Glutamatergic neuron (in vitro differentiated cells): ENCODE results near the gene UBR4. TPM values are rescaled to one million over a fixed set of nuclear protein-coding genes. Genes with fewer than 3 reads are reported as not detected.

Source experiments
- DNase-seq: peaks from one replicate; pipeline ENCODE4 v3.0.0; 2022
- H3K27ac Mint-ChIP-seq: one replicate; pipeline ENCODE4 v1.8.0; 2020; ENCODE audit warnings: mild to moderate bottlenecking, mixed read lengths, inconsistent platforms; ENCODE audit not compliant: unreplicated experiment
- H3K27me3 Mint-ChIP-seq: one replicate; pipeline ENCODE4 v1.8.0; 2020; ENCODE audit warnings: mild to moderate bottlenecking, moderate library complexity, mixed read lengths, inconsistent platforms; ENCODE audit not compliant: unreplicated experiment
- H3K36me3 Mint-ChIP-seq: one replicate; pipeline ENCODE4 v1.8.0; 2020; ENCODE audit warnings: mild to moderate bottlenecking, mixed read lengths, inconsistent platforms; ENCODE audit not compliant: unreplicated experiment
- H3K4me1 Mint-ChIP-seq: one replicate; pipeline ENCODE4 v1.8.0; 2020; ENCODE audit warnings: mild to moderate bottlenecking, low read depth, mixed read lengths, inconsistent platforms; ENCODE audit not compliant: unreplicated experiment
- H3K4me3 Mint-ChIP-seq: one replicate; pipeline ENCODE4 v1.8.0; 2020; ENCODE audit warnings: mild to moderate bottlenecking, mixed read lengths, inconsistent platforms; ENCODE audit not compliant: unreplicated experiment
- H3K9me3 Mint-ChIP-seq: one replicate; pipeline ENCODE4 v1.8.0; 2020; ENCODE audit warnings: mild to moderate bottlenecking, moderate library complexity, mixed read lengths, inconsistent platforms; ENCODE audit not compliant: unreplicated experiment
- total RNA-seq: library from RNA; stranded (reverse); fragmentation: NEBNext Ultra II Directional; extraction: Animal tissue kit (Norgen Biotek cat#: 25700); gene quantifications from one replicate; pipeline ENCODE4 v1.2.1, GENCODE V29; 2021; ENCODE audit not compliant: unreplicated experiment
- TF ChIP-seq, protein P1 (sequence below): fragments of 200-600 bp; sonication (generic); IDR thresholded peaks from one replicate; pipeline ENCODE4 v1.5.0; 2021; ENCODE audit not compliant: partially characterized antibody, unreplicated experiment

Gene UBR4
- total RNA-seq, 1 donor from 2014 or later = 176 TPM

GRCh38 chr1:19053486-19053885 is 156.6 kb downstream of the UBR4 start:
- no peak overlapping the region for H3K27ac Mint-ChIP-seq
- H3K36me3 Mint-ChIP-seq = no peaks in the 10 kb centered on the region
- H3K4me3 Mint-ChIP-seq = no peak overlapping the region
- peaks cover 7% of the 10 kb centered on the region for H3K27me3 Mint-ChIP-seq
- H3K4me1 Mint-ChIP-seq = no peaks in the 10 kb centered on the region
- peaks cover 3% of the 10 kb centered on the region for H3K9me3 Mint-ChIP-seq
- no peak for DNase-seq
- TF ChIP-seq, protein P1, sequence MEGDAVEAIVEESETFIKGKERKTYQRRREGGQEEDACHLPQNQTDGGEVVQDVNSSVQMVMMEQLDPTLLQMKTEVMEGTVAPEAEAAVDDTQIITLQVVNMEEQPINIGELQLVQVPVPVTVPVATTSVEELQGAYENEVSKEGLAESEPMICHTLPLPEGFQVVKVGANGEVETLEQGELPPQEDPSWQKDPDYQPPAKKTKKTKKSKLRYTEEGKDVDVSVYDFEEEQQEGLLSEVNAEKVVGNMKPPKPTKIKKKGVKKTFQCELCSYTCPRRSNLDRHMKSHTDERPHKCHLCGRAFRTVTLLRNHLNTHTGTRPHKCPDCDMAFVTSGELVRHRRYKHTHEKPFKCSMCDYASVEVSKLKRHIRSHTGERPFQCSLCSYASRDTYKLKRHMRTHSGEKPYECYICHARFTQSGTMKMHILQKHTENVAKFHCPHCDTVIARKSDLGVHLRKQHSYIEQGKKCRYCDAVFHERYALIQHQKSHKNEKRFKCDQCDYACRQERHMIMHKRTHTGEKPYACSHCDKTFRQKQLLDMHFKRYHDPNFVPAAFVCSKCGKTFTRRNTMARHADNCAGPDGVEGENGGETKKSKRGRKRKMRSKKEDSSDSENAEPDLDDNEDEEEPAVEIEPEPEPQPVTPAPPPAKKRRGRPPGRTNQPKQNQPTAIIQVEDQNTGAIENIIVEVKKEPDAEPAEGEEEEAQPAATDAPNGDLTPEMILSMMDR = no peak

- no peak overlapping the region for H3K27ac Mint-ChIP-seq
- no peaks in the 10 kb centered on the region for H3K4me1 Mint-ChIP-seq
- H3K27me3 Mint-ChIP-seq = peaks cover 6% of the 10 kb centered on the region
- DNase-seq = no peak
- TF ChIP-seq, protein P1 = no peak
- no peaks in the 10 kb centered on the region for H3K9me3 Mint-ChIP-seq
- H3K36me3 Mint-ChIP-seq = no peaks in the 10 kb centered on the region
- no peak overlapping the region for H3K4me3 Mint-ChIP-seq
Observed at GRCh38 chr1:19049798-19050197, 160.3 kb downstream of the UBR4 start.

DNA sequence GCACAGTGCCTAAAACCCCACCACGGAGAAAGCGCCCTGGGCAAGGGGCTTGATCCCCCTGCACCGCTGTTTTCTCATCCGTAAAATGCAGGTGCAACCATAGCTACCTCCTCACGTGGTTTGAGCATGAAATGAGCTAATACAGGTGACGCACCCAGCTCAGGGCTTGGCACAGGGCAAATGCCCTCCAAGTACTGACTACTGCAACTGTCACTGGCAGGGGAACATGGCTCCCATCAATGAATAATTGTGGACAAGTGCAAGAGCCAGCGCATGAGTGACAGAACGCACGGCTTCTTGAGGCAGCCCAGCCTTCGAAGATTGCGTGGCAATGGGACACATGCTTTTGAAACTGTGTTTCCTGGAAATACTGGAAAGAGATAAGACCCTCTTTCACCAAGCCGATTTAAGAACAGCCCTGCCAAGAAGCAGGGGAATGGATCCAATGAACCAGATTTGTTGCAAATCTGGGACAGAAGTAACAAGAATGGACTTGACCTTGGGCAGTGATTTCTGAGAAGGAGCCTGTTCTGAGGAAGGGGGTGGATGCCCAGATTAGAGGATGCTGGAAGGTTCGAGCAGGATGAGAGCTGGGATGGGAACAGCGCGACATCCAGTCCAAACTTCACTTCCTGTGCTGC is 160.8 kb downstream of the UBR4 start:
- Mint-ChIP-seq H3K27me3 (peaks cover 6% of the 10 kb centered on the region), H3K4me3 (no peak overlapping the region), H3K27ac (no peak overlapping the region), H3K36me3 (no peaks in the 10 kb centered on the region), H3K4me1 (no peaks in the 10 kb centered on the region), H3K9me3 (no peaks in the 10 kb centered on the region)
- TF ChIP-seq, protein P1 = no peak
- DNase-seq = no peak

GRCh38 chr1:19046972-19047731 is 162.9 kb downstream of the UBR4 start:
- H3K36me3 Mint-ChIP-seq = no peaks in the 10 kb centered on the region
- H3K4me1 Mint-ChIP-seq = no peaks in the 10 kb centered on the region
- peaks cover 4% of the 10 kb centered on the region for H3K27me3 Mint-ChIP-seq
- no peak overlapping the region for H3K27ac Mint-ChIP-seq
- DNase-seq = no peak
- H3K9me3 Mint-ChIP-seq = no peaks in the 10 kb centered on the region
- H3K4me3 Mint-ChIP-seq = no peak overlapping the region
- TF ChIP-seq, protein P1 = no peak
